Transverse colon (tissue), 4 donors: Measurements from ENCODE around the gene PPP1R9A. TPM values are rescaled to one million over a fixed set of nuclear protein-coding genes. Genes with fewer than 3 reads are reported as not detected.

Source experiments
- DNase-seq: peaks from one replicate; pipeline ENCODE4 v3.0.0-alpha.2; 2019
- H3K27ac ChIP-seq, 4 donors: fragments of 200-600 bp; sonication (generic); 2 replicates each; pipeline ENCODE4 v1.5.1; 2016 to 2018; ENCODE audit warnings: inconsistent platforms in 4 of 4
- H3K27me3 ChIP-seq: fragments of 200-600 bp; sonication (generic); 2 replicates; pipeline ENCODE4 v1.5.1; 2017; ENCODE audit warnings: inconsistent platforms
- H3K36me3 ChIP-seq, 4 donors: fragments of 200-600 bp; sonication (generic); 2 replicates each; pipeline ENCODE4 v1.5.1; 2017 to 2019; ENCODE audit warnings: inconsistent platforms in 4 of 4
- H3K4me1 ChIP-seq, 4 donors: fragments of 200-600 bp; sonication (generic); 2 replicates each; pipeline ENCODE4 v1.5.1; 2017 to 2020; ENCODE audit warnings: inconsistent platforms in 4 of 4
- H3K4me3 ChIP-seq, 4 donors: fragments of 200-600 bp; sonication (generic); 1 replicate in 1 of 4; 2 replicates in 3 of 4; pipeline versions ENCODE4 v1.5.1 to v1.6.1; 2017 to 2019; ENCODE audit warnings: inconsistent platforms in 4 of 4
- H3K9me3 ChIP-seq, 2 donors: fragments of 200-600 bp; sonication (generic); 2 replicates each; pipeline ENCODE4 v1.5.1; 2017 to 2019; ENCODE audit warnings: inconsistent platforms in 2 of 2
- EP300 ChIP-seq: sonication (generic); formaldehyde crosslinking; IDR thresholded peaks from one replicate; pipeline ENCODE4 v1.6.1; 2017; ENCODE audit warnings: antibody characterized with exemption, low read depth
- POLR2A ChIP-seq: fragments of 450-650 bp; IDR thresholded peaks from one replicate; pipeline ENCODE4 v1.6.1; 2016; ENCODE audit warnings: antibody characterized with exemption, mild to moderate bottlenecking, moderate library complexity
- POLR2AphosphoS5 ChIP-seq, 3 donors: sonication (generic); formaldehyde crosslinking; IDR thresholded peaks; one replicate each; pipeline ENCODE4 v1.6.1; 2016; ENCODE audit warnings: antibody characterized with exemption in 3 of 3
- WGBS, 2 donors: methylation state at CpG; one replicate each; pipeline ENCODE4 v1.1.5; 2018; ENCODE audit warnings: low coverage in 1 of 2; 5-methylcytosine and 5-hydroxymethylcytosine counted together
- in situ Hi-C, 4 donors: fragments of 200-750 bp; cut with MboI; loops; one replicate each; pipeline versions ENCODE4 v1.15.0 to v1.15.1; 2017; ENCODE audit warnings: low sequenced_read_pairs in 3 of 4, low pct_ligation_motif_present in 1 of 4, low pct_unique_long_range_greater_than_20kb in 1 of 4
- intact Hi-C: fragments of 100-400 bp; cut with DNase I; formaldehyde crosslinking; loops from one replicate; pipeline ENCODE4 v1.15.1; 2023; ENCODE audit warnings: low total_unique reads
- total RNA-seq, 4 donors: library from RNA; depleted of rRNA; stranded (reverse); fragments of >200 nt; gene quantifications; one replicate each; pipeline ENCODE4 v1.1.0, GENCODE V29; 2016
- TF ChIP-seq, protein P1 (sequence below), 5 experiments: fragments of 200-600 bp in 3 of 5; fragments of 450-650 bp in 2 of 5; sonication (generic) in 3 of 5; IDR thresholded peaks; 1 replicate in 2 of 5; 2 replicates in 3 of 5; pipeline ENCODE4 v1.5.1; 2016 to 2017; ENCODE audit warnings: antibody characterized with exemption in 5 of 5, inconsistent platforms in 3 of 5, mild to moderate bottlenecking in 2 of 5, moderate library complexity in 1 of 5

The PPP1R9A gene
- total RNA-seq, 4 donors from 2014 or later: 13.1 to 30.0 (median 23.2) TPM

DNA sequence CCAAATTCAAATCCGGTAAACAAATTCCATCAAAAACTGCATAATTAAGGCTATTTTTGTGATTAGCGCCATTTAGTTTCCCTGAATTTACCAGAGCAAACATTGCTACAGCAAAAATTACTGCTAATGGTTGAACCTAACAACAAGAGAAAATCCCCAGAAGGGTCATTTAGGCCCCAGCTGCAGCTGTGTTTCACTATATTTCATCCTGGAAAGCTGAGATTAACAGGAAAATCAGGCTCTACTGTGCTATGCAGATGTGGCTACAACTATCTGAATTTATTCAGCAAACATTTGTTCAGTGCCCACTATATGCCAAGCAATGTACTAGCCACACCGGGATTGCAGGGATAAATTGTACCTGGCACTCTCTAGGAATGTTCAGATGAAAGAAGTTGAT is 312.9 kb downstream of the PPP1R9A start:
- intact Hi-C loops: no loop called here
- H3K36me3 ChIP-seq: no peaks in the 10 kb centered on the region
- no peaks in the 10 kb centered on the region for H3K27me3 ChIP-seq
- TF ChIP-seq POLR2A (no peak), EP300 (no peak), POLR2AphosphoS5 (IDR thresholded peaks at IDR 0.05) (no peak)
- TF ChIP-seq, protein P1, sequence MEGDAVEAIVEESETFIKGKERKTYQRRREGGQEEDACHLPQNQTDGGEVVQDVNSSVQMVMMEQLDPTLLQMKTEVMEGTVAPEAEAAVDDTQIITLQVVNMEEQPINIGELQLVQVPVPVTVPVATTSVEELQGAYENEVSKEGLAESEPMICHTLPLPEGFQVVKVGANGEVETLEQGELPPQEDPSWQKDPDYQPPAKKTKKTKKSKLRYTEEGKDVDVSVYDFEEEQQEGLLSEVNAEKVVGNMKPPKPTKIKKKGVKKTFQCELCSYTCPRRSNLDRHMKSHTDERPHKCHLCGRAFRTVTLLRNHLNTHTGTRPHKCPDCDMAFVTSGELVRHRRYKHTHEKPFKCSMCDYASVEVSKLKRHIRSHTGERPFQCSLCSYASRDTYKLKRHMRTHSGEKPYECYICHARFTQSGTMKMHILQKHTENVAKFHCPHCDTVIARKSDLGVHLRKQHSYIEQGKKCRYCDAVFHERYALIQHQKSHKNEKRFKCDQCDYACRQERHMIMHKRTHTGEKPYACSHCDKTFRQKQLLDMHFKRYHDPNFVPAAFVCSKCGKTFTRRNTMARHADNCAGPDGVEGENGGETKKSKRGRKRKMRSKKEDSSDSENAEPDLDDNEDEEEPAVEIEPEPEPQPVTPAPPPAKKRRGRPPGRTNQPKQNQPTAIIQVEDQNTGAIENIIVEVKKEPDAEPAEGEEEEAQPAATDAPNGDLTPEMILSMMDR (IDR thresholded peaks at IDR 0.05): no peak
- H3K9me3 ChIP-seq: no peaks in the 10 kb centered on the region
- no peak for DNase-seq
- no peak overlapping the region for H3K4me3 ChIP-seq
- 71 to 76% methylated on average over 3 of the region's 3 CpGs for WGBS, 2 donors
- no peaks in the 10 kb centered on the region for H3K4me1 ChIP-seq
- no peak overlapping the region for H3K27ac ChIP-seq
- in situ Hi-C loops: no loop called here

DNA sequence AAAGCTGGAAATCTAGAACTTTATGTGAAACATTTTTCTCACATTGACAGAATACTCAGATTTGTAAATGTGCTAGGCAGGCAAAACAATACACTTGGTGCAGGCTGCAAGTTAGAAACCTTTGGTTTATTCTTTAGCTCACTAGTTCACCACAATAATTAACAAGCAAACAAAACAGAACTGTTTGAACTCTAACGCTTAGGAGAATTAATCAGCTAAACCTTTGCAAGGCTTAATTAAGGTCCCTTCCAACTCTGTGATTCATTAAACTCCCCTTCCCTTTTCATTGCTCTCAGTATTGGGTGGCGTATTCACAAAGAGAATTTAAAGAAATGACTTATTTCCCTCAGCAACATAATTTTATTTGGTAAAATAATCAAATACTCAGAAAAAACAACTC is 317.9 kb downstream of the PPP1R9A start:
- Histone ChIP-seq H3K27me3 (no peaks in the 10 kb centered on the region), H3K27ac (no peak overlapping the region), H3K9me3 (no peaks in the 10 kb centered on the region), H3K4me1 (no peaks in the 10 kb centered on the region), H3K36me3 (no peaks in the 10 kb centered on the region), H3K4me3 (no peak overlapping the region)
- intact Hi-C loops (no loop called here), in situ Hi-C loops (loop anchor here in 3 of 4 donors (25.0 kb wide), 1 partner anchor 763 kb away; no protein-coding TSS in a partner anchor)
- DNase-seq: no peak
- WGBS, 2 donors: 92 to 94% methylated on average over 2 of the region's 2 CpGs
- no peak for TF ChIP-seq POLR2AphosphoS5 (IDR thresholded peaks at IDR 0.05)
- TF ChIP-seq EP300: no peak
- TF ChIP-seq, protein P1 (IDR thresholded peaks at IDR 0.05): no peak
- TF ChIP-seq POLR2A: no peak

GRCh38 chr7:95229301-95229700 is 321.9 kb downstream of the PPP1R9A start:
- intact Hi-C loops: no loop called here

GRCh38 chr7:95238252-95238943 is 331.0 kb downstream of the PPP1R9A start:
- no peak for TF ChIP-seq POLR2A
- no peak for TF ChIP-seq POLR2AphosphoS5 (IDR thresholded peaks at IDR 0.05)
- TF ChIP-seq, protein P1 (IDR thresholded peaks at IDR 0.05): no peak
- TF ChIP-seq EP300: no peak
- in situ Hi-C loops (loop anchor here in 3 of 4 donors (25.0 kb wide), 1 partner anchor 776 kb away; no protein-coding TSS in a partner anchor), intact Hi-C loops (no loop called here)
- Histone ChIP-seq H3K27me3 (no peaks in the 10 kb centered on the region), H3K9me3 (no peaks in the 10 kb centered on the region), H3K36me3 (no peaks in the 10 kb centered on the region), H3K4me1 (peaks cover 0 to 9% (median 4%) of the 10 kb centered on the region in 4 donors), H3K4me3 (no peak overlapping the region), H3K27ac (no peak overlapping the region)
- DNase-seq: no peak
- WGBS, 2 donors: 56 to 60% methylated on average over 3 of the region's 3 CpGs

More at GRCh38 chr7:95229301-95229700, 321.9 kb downstream of the PPP1R9A start:
- Histone ChIP-seq H3K4me3 (no peak overlapping the region), H3K27ac (no peak overlapping the region), H3K27me3 (no peaks in the 10 kb centered on the region), H3K4me1 (no peaks in the 10 kb centered on the region), H3K9me3 (no peaks in the 10 kb centered on the region), H3K36me3 (no peaks in the 10 kb centered on the region)
- TF ChIP-seq POLR2AphosphoS5 (IDR thresholded peaks at IDR 0.05) (no peak), EP300 (no peak), POLR2A (no peak)
- TF ChIP-seq, protein P1 (IDR thresholded peaks at IDR 0.05): no peak
- 83% methylated on average over 5 of the region's 5 CpGs; no CpG with 5 or more reads in 1 of the 2 donors for WGBS, 2 donors
- in situ Hi-C loops: loop anchor here in 3 of 4 donors (25.0 kb wide), 1 partner anchor 767 kb away; no protein-coding TSS in a partner anchor
- DNase-seq: no peak
